COLO668 (cell line): ENCODE data around the gene TMEM225B.
"Not testable (repeated sequence)": the region's sequence is repeated elsewhere in the genome, so short reads cannot be mapped to it uniquely, and the experiment has no call there.

Experiments used
- DNase-seq: peaks from one replicate; lab custom pipeline; 2025; ENCODE audit not compliant: unreplicated experiment; lab: John Stamatoyannopoulos, UW

Gene TMEM225B

GRCh38 chr7:99623091-99623693 lies 25.1 kb downstream of the TMEM225B start:
- no peak for DNase-seq

GRCh38 chr7:99623702-99624447 lies 25.8 kb downstream of the TMEM225B start:
- no peak for DNase-seq

- no peak for DNase-seq
These were observed 26.4 kb downstream of the TMEM225B start for GRCh38 chr7:99624484-99624883.

- DNase-seq: no peak
These were observed 27.3 kb downstream of the TMEM225B start for GRCh38 chr7:99625321-99625720.

- DNase-seq: no peak
These were observed 27.9 kb downstream of the TMEM225B start for GRCh38 chr7:99625961-99626360.

GRCh38 chr7:99626661-99627060 lies 28.6 kb downstream of the TMEM225B start:
- DNase-seq: no peak

GRCh38 chr7:99627513-99627912 lies 29.4 kb downstream of the TMEM225B start:
- no peak for DNase-seq

GRCh38 chr7:99628471-99629465 lies 30.7 kb downstream of the TMEM225B start:
- DNase-seq: no peak

GRCh38 chr7:99629643-99630042 lies 31.6 kb downstream of the TMEM225B start:
- no peak for DNase-seq

GRCh38 chr7:99631295-99632109 lies 33.4 kb downstream of the TMEM225B start:
- no peak for DNase-seq

- DNase-seq: not testable (repeated sequence)
These were observed 39.3 kb downstream of the TMEM225B start for GRCh38 chr7:99637414-99637813.

- no peak for DNase-seq
These were observed 40.7 kb downstream of the TMEM225B start for GRCh38 chr7:99638731-99639130.

- no peak for DNase-seq
These were observed 41.2 kb downstream of the TMEM225B start for GRCh38 chr7:99639267-99639666.

GRCh38 chr7:99642027-99642426 lies 44.0 kb downstream of the TMEM225B start:
- no peak for DNase-seq

- no peak for DNase-seq
These were observed 45.4 kb downstream of the TMEM225B start for GRCh38 chr7:99643464-99643863.

GRCh38 chr7:99644431-99644830 lies 46.4 kb downstream of the TMEM225B start:
- DNase-seq: no peak

GRCh38 chr7:99645590-99645989 lies 47.5 kb downstream of the TMEM225B start:
- no peak for DNase-seq

GRCh38 chr7:99648843-99649242 lies 50.8 kb downstream of the TMEM225B start:
- no peak for DNase-seq

- DNase-seq: no peak
These were observed 53.2 kb downstream of the TMEM225B start for GRCh38 chr7:99651290-99651689.

- no peak for DNase-seq
These were observed 54.6 kb downstream of the TMEM225B start for GRCh38 chr7:99652671-99653070.

- not testable (repeated sequence) for DNase-seq
These were observed 55.2 kb downstream of the TMEM225B start for GRCh38 chr7:99653269-99653668.
